Measurements from ENCODE around the gene BCKDK.
"Not testable (repeated sequence)": the region's sequence is repeated elsewhere in the genome, so short reads cannot be mapped to it uniquely, and the experiment has no call there.

The BCKDK gene

DNA sequence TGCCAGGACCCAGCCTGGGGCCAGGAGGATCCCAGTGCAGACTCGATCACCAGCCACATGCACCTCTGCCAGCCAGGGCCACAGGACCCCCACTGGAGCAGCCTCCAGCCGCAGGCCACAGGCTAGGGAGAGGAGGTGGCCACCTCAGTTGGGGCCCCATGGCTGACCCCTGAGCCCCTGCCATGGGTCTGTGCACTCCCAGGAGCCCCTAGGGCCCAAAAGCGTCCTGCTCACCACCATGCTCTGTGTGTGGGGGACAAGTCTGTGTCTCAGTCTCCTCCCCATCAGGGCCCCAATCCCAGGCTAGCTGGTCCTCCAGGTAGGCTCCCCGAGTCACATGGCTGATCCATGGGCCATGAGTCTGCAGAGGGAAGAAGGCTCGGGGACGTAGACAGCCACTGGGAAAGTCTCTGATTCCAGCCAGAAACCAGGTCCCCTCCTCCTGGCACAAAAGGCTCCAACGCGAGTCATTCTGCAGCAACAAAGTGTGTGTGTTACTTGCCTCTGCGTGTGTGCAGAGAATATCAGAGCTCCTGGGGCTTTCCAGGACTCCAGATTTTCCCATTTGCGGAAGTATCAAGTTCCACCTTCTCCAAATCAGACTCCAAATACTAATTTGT lies 33.4 kb downstream of the BCKDK start:
- H3K4me3 ChIP-seq = peak overlapping the region; percentile 51
- H3K9me3 ChIP-seq = no peaks in the 10 kb centered on the region
- peak overlapping the region; percentile 76 for H3K9ac ChIP-seq

DNA sequence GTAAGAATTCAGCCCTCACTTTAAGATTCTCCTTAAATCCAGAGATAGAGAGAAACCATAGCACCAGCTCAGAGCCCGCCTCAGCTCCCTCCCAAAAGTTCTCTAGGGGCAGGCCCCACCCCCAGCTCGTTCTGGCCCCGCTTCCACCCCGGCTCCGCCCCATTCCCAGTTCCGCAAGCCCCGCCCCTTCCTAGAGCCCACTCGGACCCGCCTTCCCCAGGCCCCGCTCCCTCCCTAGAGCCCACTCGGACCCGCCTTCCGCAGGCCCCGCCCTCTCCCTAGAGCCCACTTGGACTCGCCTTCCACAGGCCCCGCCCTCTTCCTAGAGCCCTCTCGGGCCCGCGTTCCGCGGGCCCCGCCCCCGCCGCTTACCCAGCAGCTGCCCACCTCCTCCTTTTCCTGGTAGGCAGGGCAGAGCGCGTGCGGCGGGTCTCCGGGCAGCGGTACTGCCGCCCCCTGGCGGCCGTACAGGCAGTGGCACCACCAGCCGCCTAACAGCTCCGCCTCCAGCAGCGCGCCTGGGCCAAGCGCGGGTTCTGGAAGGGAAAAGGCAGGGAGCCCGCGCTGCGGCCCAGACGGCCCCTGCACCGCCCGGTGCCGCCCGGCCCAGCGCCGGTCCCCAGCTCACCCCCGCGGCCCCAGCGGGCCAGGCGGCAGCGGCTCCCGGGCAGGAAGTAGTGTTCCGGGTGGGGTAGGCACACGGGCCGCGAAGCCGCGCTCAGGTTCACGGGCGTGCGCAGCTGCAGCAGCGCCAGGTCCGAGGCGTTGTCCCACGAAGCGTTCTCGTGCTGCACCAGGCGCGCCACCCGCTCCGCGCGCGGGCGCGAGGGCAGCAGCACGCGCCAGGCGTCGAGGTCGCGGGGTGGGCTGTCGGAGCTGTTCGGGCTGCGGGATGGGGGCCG lies 34.2 kb downstream of the BCKDK start:
- no peaks in the 10 kb centered on the region for H3K9me3 ChIP-seq
- peak overlapping the region; percentile 85 for H3K27ac ChIP-seq
- no peaks in the 10 kb centered on the region for H3K27me3 ChIP-seq
- H4K20me1 ChIP-seq = no peaks in the 10 kb centered on the region
- H3K4me1 ChIP-seq = peaks cover 38% of the 10 kb centered on the region
- TF ChIP-seq Cebpa-rat (IDR thresholded peaks at IDR 0.05) = no peak
- peak overlapping the region; percentile 64 for H3K4me3 ChIP-seq
- H3K9ac ChIP-seq = peak overlapping the region; percentile 80
- peak overlapping the region; percentile 89 for H3K4me2 ChIP-seq
- H3K36me3 ChIP-seq = no peaks in the 10 kb centered on the region

More for the DNA sequence above, 33.4 kb downstream of the BCKDK start:
- peaks cover 38% of the 10 kb centered on the region for H3K4me1 ChIP-seq
- H3K36me3 ChIP-seq = no peaks in the 10 kb centered on the region
- H3K27ac ChIP-seq = peak overlapping the region; percentile 76
- H3K4me2 ChIP-seq = peak overlapping the region; percentile 89
- H3K27me3 ChIP-seq = no peaks in the 10 kb centered on the region
- TF ChIP-seq Cebpa-rat (IDR thresholded peaks at IDR 0.05) = no peak
- no peaks in the 10 kb centered on the region for H4K20me1 ChIP-seq

DNA sequence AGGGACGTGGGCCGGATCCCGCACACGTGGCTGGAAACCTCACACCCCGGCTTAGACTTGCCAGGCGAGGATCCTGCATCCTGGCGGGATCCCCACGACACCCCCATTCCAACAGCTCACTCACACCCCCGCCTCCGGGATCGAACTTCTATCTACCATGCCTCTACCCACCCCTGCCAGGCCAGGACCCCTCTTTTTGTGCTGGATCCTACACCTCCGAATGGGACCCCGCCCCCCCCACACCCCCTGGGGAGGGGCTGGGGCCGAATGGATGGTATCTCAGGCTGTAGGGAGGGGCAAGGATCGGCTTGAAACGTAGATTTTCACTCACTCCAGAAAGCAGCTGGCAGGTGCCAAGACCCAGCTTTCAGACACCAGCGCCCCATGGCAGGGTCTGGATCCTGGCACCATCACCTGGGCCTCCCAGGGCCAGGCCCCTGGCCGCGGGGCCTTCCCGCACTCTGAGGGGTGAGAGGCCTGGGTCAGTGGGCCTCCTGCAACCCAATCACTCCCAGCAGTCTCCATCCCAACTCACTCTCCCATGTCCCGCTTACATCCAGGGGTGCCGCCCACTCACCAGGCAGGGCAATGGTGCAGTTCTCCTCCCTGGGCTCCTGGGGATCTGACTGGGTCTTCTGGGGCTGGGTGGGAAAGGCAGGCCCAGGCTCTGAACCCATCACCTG lies 35.0 kb downstream of the BCKDK start:
- TF ChIP-seq Cebpa-rat (IDR thresholded peaks at IDR 0.05) = no peak
- Histone ChIP-seq H3K9me3 (no peaks in the 10 kb centered on the region), H3K4me3 (peak overlapping the region; percentile 64), H3K27me3 (no peaks in the 10 kb centered on the region), H3K36me3 (no peaks in the 10 kb centered on the region), H3K27ac (peak overlapping the region; percentile 85), H4K20me1 (no peaks in the 10 kb centered on the region), H3K4me1 (peaks cover 38% of the 10 kb centered on the region), H3K9ac (peak overlapping the region; percentile 80), H3K4me2 (peak overlapping the region; percentile 83)

DNA sequence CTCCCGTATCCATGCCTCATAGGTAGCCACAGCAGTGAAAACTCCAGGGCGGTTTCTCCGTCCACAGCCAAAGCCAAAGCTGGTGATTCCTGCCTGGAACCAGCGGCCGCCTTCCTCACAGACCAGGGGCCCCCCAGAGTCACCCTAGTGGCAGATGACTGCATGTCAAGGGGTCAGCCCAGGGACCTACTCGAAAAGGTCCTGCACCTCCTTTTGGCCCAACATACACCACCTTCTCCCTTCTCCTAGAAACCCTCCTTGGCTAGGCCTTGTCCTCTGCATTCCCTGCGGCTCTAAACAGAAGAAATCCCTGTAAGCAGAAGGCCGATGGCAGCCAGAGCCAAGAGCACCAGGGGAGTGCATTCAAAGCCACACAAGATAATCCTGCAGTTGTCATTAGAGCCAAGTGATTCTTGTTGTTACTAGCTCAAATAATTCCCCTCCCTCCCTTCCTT lies 35.5 kb downstream of the BCKDK start:
- Histone ChIP-seq H4K20me1 (no peaks in the 10 kb centered on the region), H3K27ac (no peak overlapping the region), H3K9ac (no peak overlapping the region), H3K9me3 (no peaks in the 10 kb centered on the region), H3K36me3 (no peaks in the 10 kb centered on the region), H3K27me3 (no peaks in the 10 kb centered on the region), H3K4me2 (peak overlapping the region; percentile 83; the same call in 1 of the 2 replicates), H3K4me3 (no peak overlapping the region), H3K4me1 (peaks cover 38% of the 10 kb centered on the region)
- no peak for TF ChIP-seq Cebpa-rat (IDR thresholded peaks at IDR 0.05)

DNA sequence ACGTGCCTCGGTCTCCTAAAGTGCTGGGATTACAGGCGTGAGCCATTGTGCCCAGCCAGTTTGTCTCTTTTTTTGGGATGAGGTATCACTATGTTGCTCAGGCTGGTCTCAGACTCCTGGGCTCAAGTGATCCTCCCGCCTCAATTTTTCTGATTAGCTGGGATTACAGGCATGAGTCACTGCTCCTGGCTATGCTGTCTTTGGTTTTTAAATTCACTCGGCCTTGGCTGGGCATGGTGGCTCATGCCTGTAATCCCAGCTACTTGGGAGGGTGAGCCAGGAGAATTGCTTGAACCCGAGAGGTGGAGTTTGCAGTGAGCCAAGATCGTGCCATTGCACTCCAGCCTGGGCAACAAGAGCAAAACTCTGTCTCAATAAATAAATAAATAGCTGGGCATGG lies 36.2 kb downstream of the BCKDK start:
- not testable (repeated sequence) for H3K27me3 ChIP-seq

DNA sequence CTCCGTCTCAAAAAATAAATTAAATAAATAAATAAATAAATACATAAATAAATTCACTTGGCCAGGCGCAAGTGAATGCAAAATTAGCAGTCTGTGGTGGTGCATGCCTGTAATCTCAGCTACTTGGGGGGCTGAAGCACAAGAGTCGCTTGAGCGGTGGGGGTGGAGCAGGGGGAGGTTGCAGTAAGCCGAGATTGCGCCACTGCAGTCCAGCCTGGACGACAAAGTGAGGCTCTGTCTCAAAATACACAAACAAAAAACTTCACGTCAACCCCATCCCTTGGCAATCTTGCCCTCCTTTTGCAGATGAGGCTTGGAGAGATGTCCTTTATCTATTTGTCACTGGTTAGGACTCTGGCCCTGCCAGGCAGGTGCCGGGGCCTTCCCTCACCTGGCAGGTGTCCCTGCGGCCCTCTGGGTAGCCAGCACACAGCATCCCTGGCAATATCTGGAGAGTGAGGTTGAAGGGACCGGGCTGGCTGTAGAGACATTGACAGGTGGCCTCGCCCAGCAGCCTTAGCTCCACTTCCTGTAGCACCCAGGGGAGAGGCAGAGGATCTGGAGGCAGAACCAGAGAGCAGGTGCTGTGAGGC lies 37.3 kb downstream of the BCKDK start:
- Histone ChIP-seq H3K27me3 (no peaks in the 10 kb centered on the region), H4K20me1 (no peaks in the 10 kb centered on the region), H3K36me3 (no peaks in the 10 kb centered on the region), H3K4me3 (no peak overlapping the region), H3K4me1 (peaks cover 44% of the 10 kb centered on the region), H3K9ac (no peak overlapping the region), H3K27ac (no peak overlapping the region), H3K4me2 (no peak overlapping the region), H3K9me3 (no peaks in the 10 kb centered on the region)
- no peak for TF ChIP-seq Cebpa-rat (IDR thresholded peaks at IDR 0.05)

More for the DNA sequence above, 36.2 kb downstream of the BCKDK start:
- not testable (repeated sequence) for H4K20me1 ChIP-seq, H3K27ac ChIP-seq, H3K9me3 ChIP-seq, H3K9ac ChIP-seq, H3K4me3 ChIP-seq, H3K4me2 ChIP-seq, H3K36me3 ChIP-seq
- H3K4me1 ChIP-seq = peaks cover 44% of the 10 kb centered on the region

DNA sequence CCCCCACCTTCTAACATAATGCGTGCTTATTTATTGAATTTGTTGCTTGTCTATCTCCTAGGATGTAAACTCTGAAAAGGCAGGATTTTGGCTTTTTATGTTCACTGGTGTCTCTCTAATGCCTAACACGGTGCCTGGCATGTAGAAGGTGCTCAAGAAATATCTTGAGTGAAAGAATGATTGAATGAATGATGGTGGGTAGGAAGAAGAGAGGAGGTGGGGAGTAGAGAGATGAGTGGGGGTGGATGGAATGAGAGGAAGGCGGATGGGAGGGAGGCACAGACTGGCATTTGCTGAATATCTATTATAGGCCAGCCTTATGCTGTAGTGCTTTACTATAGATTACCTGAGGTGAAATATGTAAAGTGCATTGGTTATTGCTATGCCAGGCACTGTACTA lies 39.4 kb downstream of the BCKDK start:
- Histone ChIP-seq H3K27ac (no peak overlapping the region), H3K36me3 (no peaks in the 10 kb centered on the region), H4K20me1 (no peaks in the 10 kb centered on the region), H3K9me3 (no peaks in the 10 kb centered on the region), H3K4me3 (no peak overlapping the region), H3K4me2 (no peak overlapping the region), H3K4me1 (peaks cover 39% of the 10 kb centered on the region), H3K27me3 (no peaks in the 10 kb centered on the region), H3K9ac (no peak overlapping the region)
- no peak for TF ChIP-seq Cebpa-rat (IDR thresholded peaks at IDR 0.05)

DNA sequence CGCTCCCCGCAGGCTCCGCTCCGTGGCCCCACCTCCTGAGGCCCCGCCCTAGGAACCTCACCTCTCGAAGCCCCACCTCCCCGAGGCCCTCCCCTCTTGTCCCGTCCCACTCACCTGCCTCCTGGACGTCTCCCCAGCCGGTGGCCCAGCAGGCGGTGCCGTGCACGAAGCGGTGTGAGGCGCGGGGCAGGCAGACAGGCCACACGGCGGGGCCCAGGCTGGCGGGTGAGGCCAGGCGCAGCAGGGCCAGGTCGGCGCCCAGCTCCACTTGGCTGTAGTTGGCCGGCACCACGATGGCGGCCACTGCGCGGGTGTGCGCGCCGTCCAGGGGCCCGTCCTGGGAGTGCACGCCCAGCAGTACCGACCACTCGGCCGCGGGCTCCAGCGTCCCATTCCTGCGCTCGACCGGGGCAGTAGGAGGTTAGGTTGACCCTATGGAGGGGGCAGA lies 40.1 kb downstream of the BCKDK start:
- Histone ChIP-seq H3K36me3 (no peaks in the 10 kb centered on the region), H3K9ac (no peak overlapping the region), H4K20me1 (no peaks in the 10 kb centered on the region), H3K4me2 (no peak overlapping the region), H3K4me1 (peaks cover 32% of the 10 kb centered on the region), H3K9me3 (no peaks in the 10 kb centered on the region), H3K27ac (no peak overlapping the region), H3K4me3 (no peak overlapping the region), H3K27me3 (no peaks in the 10 kb centered on the region)
- no peak for TF ChIP-seq Cebpa-rat (IDR thresholded peaks at IDR 0.05)

DNA sequence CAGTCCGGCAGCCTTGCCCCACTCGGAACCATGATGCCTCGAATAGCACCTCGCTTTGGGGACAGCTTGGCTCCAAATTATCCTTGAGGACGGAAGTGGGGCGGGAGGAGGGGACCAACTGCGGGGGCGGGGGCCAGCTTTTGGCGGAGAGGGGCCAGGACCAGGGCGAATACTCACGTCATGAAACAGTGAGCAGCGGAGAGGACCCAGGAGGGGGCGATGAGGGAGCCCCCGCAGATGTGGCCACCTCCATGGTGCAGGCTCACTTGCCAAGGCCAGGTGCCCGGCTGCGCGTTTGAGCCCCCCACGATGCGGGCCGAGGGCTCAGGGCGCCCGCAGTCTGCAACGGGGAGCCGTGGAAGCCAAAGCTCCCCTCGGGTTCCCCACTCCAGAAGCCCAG lies 40.7 kb downstream of the BCKDK start:
- Histone ChIP-seq H3K4me1 (peaks cover 31% of the 10 kb centered on the region), H3K36me3 (no peaks in the 10 kb centered on the region), H3K9me3 (no peaks in the 10 kb centered on the region), H4K20me1 (no peaks in the 10 kb centered on the region), H3K27ac (peak overlapping the region; percentile 65; the same call in 1 of the 2 replicates), H3K9ac (no peak overlapping the region), H3K27me3 (no peaks in the 10 kb centered on the region), H3K4me2 (peak overlapping the region; percentile 63), H3K4me3 (no peak overlapping the region)
- no peak for TF ChIP-seq Cebpa-rat (IDR thresholded peaks at IDR 0.05)

All from BLaER1 (cell line).